Ovary (tissue), 9 donors: ENCODE data around the gene CPPED1. TPM values are rescaled to one million over a fixed set of nuclear protein-coding genes. Genes with fewer than 3 reads are reported as not detected.

Source experiments
- DNase-seq, 5 donors: peaks; one replicate each; pipeline ENCODE4 v3.0.0-alpha.2; 2019 to 2020
- H3K27ac ChIP-seq, 2 donors: fragments of 200-600 bp; one replicate each; pipeline versions ENCODE4 v1.5.1 to v1.8.0; 2019 to 2022
- H3K27me3 ChIP-seq: fragments of 200-600 bp; one replicate; pipeline ENCODE4 v1.8.0; 2022
- H3K36me3 ChIP-seq: fragments of 200-600 bp; sonication (generic); one replicate; pipeline ENCODE4 v1.5.1; 2019
- H3K4me1 ChIP-seq: one replicate; pipeline ENCODE4 v1.8.1; 2013; ENCODE audit warnings: mild to moderate bottlenecking, moderate library complexity; ENCODE audit not compliant: insufficient read depth
- H3K4me3 ChIP-seq: fragments of 200-600 bp; sonication (generic); one replicate; pipeline ENCODE4 v1.5.1; 2017
- H3K9me3 ChIP-seq, 2 donors: fragments of 200-600 bp in 1 of 2; sonication (generic) in 1 of 2; one replicate each; pipeline versions ENCODE4 v1.5.1 to v1.8.1; 2013 to 2019; ENCODE audit warnings: mild to moderate bottlenecking in 1 of 2, moderate library complexity in 1 of 2
- CTCF ChIP-seq, 3 donors: fragments of 450-650 bp in 2 of 3; fragments of 200-600 bp in 1 of 3; IDR thresholded peaks; one replicate each; pipeline versions ENCODE4 v1.5.1 to v1.8.0; 2016 to 2022; ENCODE audit warnings: antibody characterized with exemption in 3 of 3, mild to moderate bottlenecking in 1 of 3
- EP300 ChIP-seq: sonication (generic); formaldehyde crosslinking; IDR thresholded peaks from one replicate; pipeline ENCODE4 v1.6.1; 2017; ENCODE audit warnings: antibody characterized with exemption
- POLR2A ChIP-seq: fragments of 450-650 bp; IDR thresholded peaks from one replicate; pipeline ENCODE4 v1.6.1; 2017; ENCODE audit warnings: antibody characterized with exemption, mild to moderate bottlenecking, moderate library complexity
- WGBS, 3 donors: extraction: QIAGEN DNeasy Blood & Tissue Kit in 1 of 3; methylation state at CpG; one replicate each; pipeline versions ENCODE4 v1.1.5 to v1.1.7; 2013 to 2017; 5-methylcytosine and 5-hydroxymethylcytosine counted together
- intact Hi-C, 4 donors: fragments of 100-400 bp; cut with DNase I; formaldehyde crosslinking; loops; one replicate each; pipeline versions ENCODE4 v1.11.0 to v1.15.1; 2022 to 2023
- polyA plus RNA-seq, 2 donors: library from polyadenylated mRNA; stranded (reverse); fragments of 200-250 nt in 1 of 2; fragments of 350-450 nt in 1 of 2; fragmentation: Illumina TruSeq in 1 of 2; extraction: RNeasy Lipid Tissue Mini Kit (QIAGEN cat#74804) in 1 of 2; gene quantifications; one replicate each; pipeline ENCODE4 v1.2.3, GENCODE V29; 2013 to 2014
- total RNA-seq, 7 donors: library from RNA; depleted of rRNA in 2 of 7; stranded (reverse); fragments of >200 nt in 2 of 7; fragmentation: NEBNext Ultra II Directional in 3 of 7; extraction: Animal tissue kit (Norgen Biotek cat#: 25700) in 3 of 7; gene quantifications; one replicate each; pipeline versions ENCODE4 v1.1.0 to v1.2.4, GENCODE V29; 2016 to 2023
- donor health status: DM: no; HTN: no; CAD: no; lungs with moderate emphysema.
- donor health status: DM: no; HTN: no; CAD: no.
- donor health status: Bipolar disorder and iron deficiency.
- donor health status: DM: yes; HTN: yes; CAD: no.
- donor health status: DM: no; HTN: no; CAD: no.
- donor health status: DM: yes; HTN: yes; CAD: no.

CPPED1 gene
- total and polyA plus RNA-seq, 9 donors, result 6.0 to 23.3 (median 13.0) TPM

GRCh38 chr16:12618515-12618914 is 185.2 kb downstream of the CPPED1 start:
- WGBS, 3 donors, result 90% methylated on average over 3 of the region's 3 CpGs
- no peak for TF ChIP-seq POLR2A
- no peak for TF ChIP-seq CTCF (IDR thresholded peaks at IDR 0.05)
- TF ChIP-seq EP300, result no peak
- Histone ChIP-seq H3K4me3 (no peak overlapping the region), H3K9me3 (no peaks in the 10 kb centered on the region), H3K27me3 (no peaks in the 10 kb centered on the region), H3K4me1 (no peaks in the 10 kb centered on the region), H3K27ac (no peak overlapping the region), H3K36me3 (no peaks in the 10 kb centered on the region)
- intact Hi-C loops, result no loop called here
- DNase-seq, result no peak

DNA sequence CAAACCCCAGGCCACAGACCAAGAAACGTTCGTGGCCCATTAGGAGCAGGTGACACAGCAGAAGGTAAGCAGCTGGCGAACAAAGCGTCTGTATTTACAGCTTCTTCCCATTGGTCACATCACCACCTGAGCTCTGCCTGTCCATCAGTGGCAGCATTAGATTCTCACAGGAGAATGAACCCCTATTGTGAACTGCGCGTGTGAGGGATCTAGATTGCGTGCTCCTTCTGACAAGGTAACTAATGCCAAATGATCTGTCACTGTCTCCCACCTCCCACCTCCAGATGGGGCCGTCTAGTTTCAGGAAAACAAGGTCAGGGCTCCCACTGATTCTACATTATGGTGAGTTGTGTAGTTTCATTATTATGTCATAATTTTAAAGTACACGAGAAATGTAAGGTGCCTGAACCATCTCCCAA is 186.3 kb downstream of the CPPED1 start:
- Histone ChIP-seq H3K27ac (no peak overlapping the region), H3K4me3 (no peak overlapping the region), H3K36me3 (no peaks in the 10 kb centered on the region), H3K4me1 (no peaks in the 10 kb centered on the region), H3K9me3 (no peaks in the 10 kb centered on the region), H3K27me3 (no peaks in the 10 kb centered on the region)
- intact Hi-C loops, result no loop called here
- TF ChIP-seq POLR2A, result no peak
- no peak for TF ChIP-seq CTCF (IDR thresholded peaks at IDR 0.05)
- TF ChIP-seq EP300, result no peak
- WGBS, 3 donors, result 59 to 65% (median 65%) methylated on average over 9 of the region's 9 CpGs
- no peak for DNase-seq

GRCh38 chr16:12614662-12615278 is 188.9 kb downstream of the CPPED1 start:
- WGBS, 3 donors, result 76 to 87% (median 79%) methylated on average over 7 of the region's 7 CpGs

DNA sequence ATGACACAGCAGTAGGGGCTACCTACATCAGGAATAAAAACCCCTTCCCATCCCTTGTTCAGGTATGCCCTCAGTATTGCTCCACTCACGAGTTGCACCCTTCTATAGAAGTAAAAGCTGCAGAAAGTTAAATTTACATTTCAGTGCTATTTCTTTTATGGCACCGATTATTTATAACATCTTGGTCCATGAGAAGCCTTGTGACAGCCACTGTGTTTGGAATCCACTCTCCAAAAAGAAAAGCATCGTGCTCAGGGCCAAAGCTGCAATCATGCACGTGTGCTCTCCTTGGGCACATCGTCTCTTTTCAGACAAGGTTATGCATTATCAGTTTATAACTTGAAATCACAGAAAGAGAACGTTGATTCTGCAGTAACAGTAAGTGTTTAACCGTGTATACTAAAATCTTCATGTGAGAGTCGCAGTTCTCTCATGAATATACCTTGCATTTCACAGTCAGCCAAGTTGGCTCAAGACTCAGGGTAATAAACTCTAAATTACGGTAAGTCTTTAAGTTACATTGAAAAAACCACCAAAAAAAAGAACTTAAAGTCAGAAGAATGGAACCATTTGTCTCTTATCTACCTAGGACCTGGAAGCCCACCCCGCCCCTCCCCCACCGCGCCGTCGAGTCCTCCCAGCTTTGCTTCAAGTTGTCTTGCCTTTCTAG is 189.6 kb downstream of the CPPED1 start:
- 82 to 84% (median 83%) methylated on average over 14 of the region's 14 CpGs for WGBS, 3 donors
- Histone ChIP-seq H3K9me3 (no peaks in the 10 kb centered on the region), H3K27me3 (no peaks in the 10 kb centered on the region), H3K4me3 (no peak overlapping the region), H3K36me3 (no peaks in the 10 kb centered on the region), H3K4me1 (no peaks in the 10 kb centered on the region), H3K27ac (no peak overlapping the region)
- TF ChIP-seq EP300, result no peak
- no peak for TF ChIP-seq CTCF (IDR thresholded peaks at IDR 0.05)
- no peak for TF ChIP-seq POLR2A
- intact Hi-C loops, result no loop called here
- DNase-seq, result no peak

More at GRCh38 chr16:12614662-12615278, 188.9 kb downstream of the CPPED1 start:
- TF ChIP-seq EP300 (no peak), POLR2A (no peak), CTCF (IDR thresholded peaks at IDR 0.05) (no peak)
- Histone ChIP-seq H3K4me3 (no peak overlapping the region), H3K9me3 (no peaks in the 10 kb centered on the region), H3K36me3 (no peaks in the 10 kb centered on the region), H3K27ac (no peak overlapping the region), H3K4me1 (no peaks in the 10 kb centered on the region), H3K27me3 (no peaks in the 10 kb centered on the region)
- no peak for DNase-seq
- intact Hi-C loops, result no loop called here
